ENCODE results near the gene ULBP1. TPM values are rescaled to one million over a fixed set of nuclear protein-coding genes. Genes with fewer than 3 reads are reported as not detected.
A peak's percentile ranks its signal among the peaks of the same experiment; 100 is the strongest.
"Not testable (repeated sequence)": the region's sequence is repeated elsewhere in the genome, so short reads cannot be mapped to it uniquely, and the experiment has no call there.

The ULBP1 gene
- total and polyA plus RNA-seq, 7 donors, result 0.09 to 0.55 TPM; not detected in 5

DNA sequence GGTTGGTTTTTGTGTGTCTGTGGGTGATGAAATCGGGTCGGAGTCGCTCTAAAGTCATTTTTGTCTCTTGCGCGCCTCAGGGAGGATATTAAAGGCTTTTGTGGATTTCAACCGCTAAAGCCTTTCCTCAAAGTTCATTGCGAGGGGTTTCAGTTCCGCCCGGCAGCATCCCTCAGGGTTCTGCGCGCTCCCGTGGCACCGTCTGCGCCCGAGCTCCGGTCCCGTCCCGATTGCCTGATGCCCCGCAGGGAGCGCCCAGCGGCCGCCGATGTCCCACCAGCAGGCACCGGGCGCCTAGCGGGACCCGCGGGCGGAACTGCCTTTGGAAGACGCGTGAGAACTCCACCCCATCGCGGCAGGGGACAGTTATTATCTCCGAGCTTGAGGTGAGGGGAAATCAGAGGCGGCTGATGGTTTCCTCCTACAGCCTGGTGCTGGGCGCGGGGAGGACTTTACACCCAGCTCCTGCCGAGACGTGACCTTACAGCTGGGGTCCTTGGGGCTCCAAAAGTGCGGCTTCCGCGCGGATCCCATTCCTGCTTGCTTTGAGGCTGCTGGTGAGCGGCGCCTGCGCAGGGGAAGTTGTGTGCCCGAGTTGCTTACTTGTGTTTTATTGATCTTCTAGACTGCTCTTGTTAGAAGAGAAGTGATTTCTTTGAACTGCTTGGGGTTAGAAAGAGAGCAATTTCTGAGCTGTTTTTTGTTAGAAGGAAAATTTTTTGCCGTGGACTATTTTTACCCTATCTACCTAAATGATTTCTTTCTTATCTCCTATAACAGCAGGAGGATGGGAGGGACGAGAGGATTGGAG, 27.1 kb downstream of the ULBP1 start:
- peaks cover 0 to 21% (median 5%) of the 10 kb centered on the region in 4 donors for H3K9me3 ChIP-seq
- WGBS, 2 donors, result 1 to 2% methylated on average over 49 of the region's 49 CpGs
- H3K27me3 ChIP-seq, result peaks cover 57 to 100% (median 91%) of the 10 kb centered on the region in 3 donors
- no peak for DNase-seq
- no peak overlapping the region for H3K27ac ChIP-seq
- H3K4me3 ChIP-seq, result peak overlapping the region in 2 of 4 donors; percentile 8
- no peak for TF ChIP-seq POLR2A (IDR thresholded peaks at IDR 0.05)
- TF ChIP-seq, protein P1, sequence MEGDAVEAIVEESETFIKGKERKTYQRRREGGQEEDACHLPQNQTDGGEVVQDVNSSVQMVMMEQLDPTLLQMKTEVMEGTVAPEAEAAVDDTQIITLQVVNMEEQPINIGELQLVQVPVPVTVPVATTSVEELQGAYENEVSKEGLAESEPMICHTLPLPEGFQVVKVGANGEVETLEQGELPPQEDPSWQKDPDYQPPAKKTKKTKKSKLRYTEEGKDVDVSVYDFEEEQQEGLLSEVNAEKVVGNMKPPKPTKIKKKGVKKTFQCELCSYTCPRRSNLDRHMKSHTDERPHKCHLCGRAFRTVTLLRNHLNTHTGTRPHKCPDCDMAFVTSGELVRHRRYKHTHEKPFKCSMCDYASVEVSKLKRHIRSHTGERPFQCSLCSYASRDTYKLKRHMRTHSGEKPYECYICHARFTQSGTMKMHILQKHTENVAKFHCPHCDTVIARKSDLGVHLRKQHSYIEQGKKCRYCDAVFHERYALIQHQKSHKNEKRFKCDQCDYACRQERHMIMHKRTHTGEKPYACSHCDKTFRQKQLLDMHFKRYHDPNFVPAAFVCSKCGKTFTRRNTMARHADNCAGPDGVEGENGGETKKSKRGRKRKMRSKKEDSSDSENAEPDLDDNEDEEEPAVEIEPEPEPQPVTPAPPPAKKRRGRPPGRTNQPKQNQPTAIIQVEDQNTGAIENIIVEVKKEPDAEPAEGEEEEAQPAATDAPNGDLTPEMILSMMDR (IDR thresholded peaks at IDR 0.05), result no peak
- no peak for TF ChIP-seq EP300 (IDR thresholded peaks at IDR 0.05)
- no peak for TF ChIP-seq POLR2AphosphoS5 (IDR thresholded peaks at IDR 0.05)
- H3K36me3 ChIP-seq, result no peaks in the 10 kb centered on the region
- H3K4me1 ChIP-seq, result peaks cover 0 to 16% (median 15%) of the 10 kb centered on the region in 4 donors
- intact Hi-C loops (cut with DNase I), result no loop called here

DNA sequence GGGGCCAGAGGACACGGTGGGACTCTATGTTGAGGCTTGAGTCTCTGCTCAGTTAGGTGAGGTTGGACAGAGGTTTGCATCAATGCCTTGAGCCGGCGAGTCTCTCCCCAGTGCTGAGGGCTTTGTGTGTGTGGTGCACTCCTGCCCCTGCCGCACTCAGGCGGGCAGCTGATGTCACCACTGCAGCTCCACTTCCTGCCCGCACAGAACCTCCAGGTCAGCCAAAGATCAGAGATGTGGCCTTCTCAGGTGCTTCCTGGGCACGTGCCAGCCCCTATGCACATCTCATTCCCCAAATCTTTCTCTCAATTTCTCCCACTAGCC, 27.7 kb downstream of the ULBP1 start:
- Histone ChIP-seq H3K27me3 (peaks cover 61 to 100% (median 91%) of the 10 kb centered on the region in 3 donors), H3K9me3 (peaks cover 0 to 21% (median 5%) of the 10 kb centered on the region in 4 donors), H3K4me1 (peaks cover 0 to 16% (median 15%) of the 10 kb centered on the region in 4 donors)
- DNase-seq; H3K36me3 ChIP-seq; H3K27ac ChIP-seq; H3K4me3 ChIP-seq; intact Hi-C loops (cut with DNase I): not testable (repeated sequence)
- 1 to 2% methylated on average over 7 of the region's 7 CpGs for WGBS, 2 donors

DNA sequence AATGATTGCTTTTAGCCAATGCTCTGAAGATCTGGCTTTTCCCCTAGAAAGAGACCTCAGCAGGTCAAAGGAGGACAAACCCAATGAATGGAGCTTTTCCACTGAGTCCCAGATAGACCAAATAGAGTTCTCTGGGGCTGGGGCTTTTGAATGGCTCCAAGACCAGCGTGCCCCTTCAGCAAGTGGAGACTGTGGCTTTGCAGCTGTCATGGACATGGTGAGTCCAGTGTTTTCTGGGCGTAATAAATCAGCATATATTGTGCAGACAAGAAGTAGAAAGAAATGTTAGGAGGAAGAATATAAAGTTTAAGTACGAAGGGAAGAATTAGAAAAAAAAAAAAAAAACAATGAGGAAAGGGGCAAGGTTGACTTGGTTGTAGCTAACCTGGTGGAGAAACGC, 28.1 kb downstream of the ULBP1 start:
- H3K27me3 ChIP-seq, result peaks cover 61 to 99% (median 87%) of the 10 kb centered on the region in 3 donors
- WGBS, 2 donors, result 37 to 44% methylated on average over 4 of the region's 4 CpGs
- intact Hi-C loops (cut with DNase I), result no loop called here
- H3K27ac ChIP-seq, result no peak overlapping the region
- H3K4me1 ChIP-seq, result peaks cover 0 to 16% (median 15%) of the 10 kb centered on the region in 4 donors
- peaks cover 0 to 21% (median 5%) of the 10 kb centered on the region in 4 donors for H3K9me3 ChIP-seq
- no peak overlapping the region for H3K4me3 ChIP-seq
- no peak for DNase-seq
- TF ChIP-seq, protein P1 (IDR thresholded peaks at IDR 0.05), result no peak
- TF ChIP-seq POLR2A (IDR thresholded peaks at IDR 0.05) (no peak), POLR2AphosphoS5 (IDR thresholded peaks at IDR 0.05) (no peak), EP300 (IDR thresholded peaks at IDR 0.05) (no peak)
- no peaks in the 10 kb centered on the region for H3K36me3 ChIP-seq

DNA sequence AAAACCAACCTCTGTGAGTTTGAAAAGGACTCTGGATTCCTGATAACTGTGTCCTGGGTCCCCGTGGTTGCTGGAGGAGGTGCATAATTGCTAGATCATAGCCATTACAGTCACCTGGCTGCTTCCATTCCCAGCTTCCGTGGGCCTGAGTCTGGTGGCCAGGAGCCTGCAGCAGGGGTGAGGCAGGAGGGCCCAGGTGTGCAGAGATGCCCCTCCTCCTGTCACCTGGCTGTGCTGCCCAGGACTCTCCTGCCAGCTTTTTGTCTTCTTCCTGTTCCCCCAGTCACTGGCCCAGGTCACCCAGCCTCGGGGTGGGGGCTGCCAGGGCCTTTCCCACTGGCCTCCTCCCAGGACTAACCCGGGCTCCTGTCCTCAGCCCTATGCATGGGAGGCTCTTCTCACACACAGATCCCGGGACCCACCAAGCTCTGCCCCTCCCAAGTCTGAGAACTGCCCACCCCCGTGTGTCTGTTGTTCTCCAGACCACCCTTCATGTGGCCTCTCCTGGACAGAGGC, 31.6 kb downstream of the ULBP1 start:
- Histone ChIP-seq H3K27ac (no peak overlapping the region), H3K27me3 (peaks cover 37 to 95% (median 77%) of the 10 kb centered on the region in 3 donors), H3K36me3 (no peaks in the 10 kb centered on the region), H3K4me3 (no peak overlapping the region), H3K9me3 (no peaks in the 10 kb centered on the region), H3K4me1 (peaks cover 0 to 10% (median 9%) of the 10 kb centered on the region in 4 donors)
- TF ChIP-seq EP300 (IDR thresholded peaks at IDR 0.05) (no peak), POLR2A (IDR thresholded peaks at IDR 0.05) (no peak), POLR2AphosphoS5 (IDR thresholded peaks at IDR 0.05) (no peak)
- TF ChIP-seq, protein P1 (IDR thresholded peaks at IDR 0.05), result no peak
- DNase-seq, result no peak
- 52 to 78% methylated on average over 6 of the region's 6 CpGs for WGBS, 2 donors
- intact Hi-C loops (cut with DNase I), result no loop called here

DNA sequence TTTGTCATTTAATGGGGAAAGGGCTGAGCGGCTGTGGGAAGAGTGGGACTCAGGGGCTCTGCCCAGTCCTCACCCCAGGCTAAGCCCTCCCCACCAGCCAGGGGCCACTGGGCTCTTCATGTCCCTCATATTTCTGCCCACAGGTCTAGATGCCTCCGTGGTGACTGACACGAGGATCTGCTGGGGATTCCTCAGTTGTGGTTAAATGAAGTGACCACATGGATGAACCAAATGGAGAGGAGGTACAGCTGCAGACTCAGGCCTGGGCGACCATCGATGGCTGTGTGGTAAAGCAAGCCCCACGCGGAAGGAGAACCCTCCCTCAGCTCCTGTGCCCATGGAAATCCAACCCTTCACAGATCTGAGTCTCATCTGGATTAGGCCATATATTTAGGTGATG, 32.2 kb downstream of the ULBP1 start:
- Histone ChIP-seq H3K27me3 (peaks cover 30 to 94% (median 75%) of the 10 kb centered on the region in 3 donors), H3K36me3 (no peaks in the 10 kb centered on the region), H3K9me3 (no peaks in the 10 kb centered on the region), H3K4me3 (no peak overlapping the region), H3K4me1 (peaks cover 0 to 3% (median 2%) of the 10 kb centered on the region in 4 donors), H3K27ac (no peak overlapping the region)
- 90 to 91% methylated on average over 7 of the region's 7 CpGs for WGBS, 2 donors
- DNase-seq, result no peak
- intact Hi-C loops (cut with DNase I), result no loop called here
- TF ChIP-seq POLR2AphosphoS5 (IDR thresholded peaks at IDR 0.05), result no peak
- TF ChIP-seq POLR2A (IDR thresholded peaks at IDR 0.05), result no peak
- no peak for TF ChIP-seq EP300 (IDR thresholded peaks at IDR 0.05)
